HUDEP-2 (cell line): Measurements from ENCODE around the gene KRT73.
A peak's percentile ranks its signal among the peaks of the same experiment; 100 is the strongest.
"Not testable (repeated sequence)": the region's sequence is repeated elsewhere in the genome, so short reads cannot be mapped to it uniquely, and the experiment has no call there.

Experiments
- DNase-seq, 76 experiments: peaks; one replicate each; lab custom pipeline; 2025; ENCODE audit not compliant: unreplicated experiment in 76 of 76; lab: John Stamatoyannopoulos, UW

Gene KRT73

DNA sequence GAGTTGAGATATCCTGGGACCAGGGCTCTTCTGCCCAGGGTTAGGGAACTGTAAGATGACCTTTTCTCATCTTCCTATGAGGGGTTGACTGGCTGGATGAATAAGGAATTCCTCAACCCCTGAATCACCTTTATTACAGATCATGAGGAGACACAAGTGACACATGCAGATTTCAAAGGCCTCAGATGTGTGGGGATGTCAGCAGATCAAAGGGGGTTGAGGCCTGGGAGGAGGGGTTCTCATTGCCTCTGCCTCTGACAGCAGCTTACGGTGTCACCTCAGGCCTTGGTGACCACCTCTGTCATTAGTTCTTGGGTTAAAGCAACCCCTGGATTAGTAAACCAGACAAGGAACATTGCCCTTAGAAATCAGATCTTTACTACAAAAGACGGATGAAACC is 15.0 kb downstream of the KRT73 start:
- no peak for DNase-seq

DNA sequence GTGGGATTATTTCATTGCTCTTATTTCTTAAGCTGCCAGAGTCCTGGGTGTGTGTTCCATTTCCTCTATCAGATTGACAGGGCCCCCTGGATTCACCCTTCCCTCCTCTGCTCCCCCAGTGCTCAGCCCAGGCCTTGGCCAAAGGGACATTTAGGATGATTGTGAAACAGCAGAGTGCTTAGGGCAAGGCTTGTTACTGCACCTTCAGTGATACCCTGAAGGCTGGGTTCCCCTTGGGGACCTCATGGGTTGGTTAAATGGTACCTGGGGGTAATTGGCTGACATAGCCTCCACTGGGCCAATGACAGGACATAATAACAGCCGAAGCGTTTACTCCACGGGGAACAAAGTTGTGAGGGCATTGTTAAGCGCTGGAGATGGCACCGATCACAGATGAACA is 15.8 kb downstream of the KRT73 start:
- DNase-seq = no peak

DNA sequence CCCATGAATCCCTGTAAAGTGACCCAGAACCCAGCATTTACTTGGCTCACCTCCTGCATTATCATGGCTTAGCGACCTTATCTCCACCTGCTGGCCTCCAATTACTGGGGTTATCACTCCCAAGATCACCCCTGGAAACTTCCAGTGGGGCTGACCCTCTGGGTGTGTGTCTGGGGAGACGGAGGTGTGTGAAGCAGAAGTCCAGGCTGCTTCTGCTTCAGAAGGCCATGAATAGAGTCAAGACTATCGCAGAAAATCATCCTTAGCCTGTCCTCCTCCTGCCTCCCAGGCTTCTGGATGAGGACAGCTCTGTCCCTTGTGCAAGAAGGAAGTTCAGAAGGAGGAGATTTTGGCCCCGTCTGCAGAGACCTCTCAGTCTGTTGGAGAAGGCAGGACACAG is 16.7 kb downstream of the KRT73 start:
- no peak for DNase-seq

DNA sequence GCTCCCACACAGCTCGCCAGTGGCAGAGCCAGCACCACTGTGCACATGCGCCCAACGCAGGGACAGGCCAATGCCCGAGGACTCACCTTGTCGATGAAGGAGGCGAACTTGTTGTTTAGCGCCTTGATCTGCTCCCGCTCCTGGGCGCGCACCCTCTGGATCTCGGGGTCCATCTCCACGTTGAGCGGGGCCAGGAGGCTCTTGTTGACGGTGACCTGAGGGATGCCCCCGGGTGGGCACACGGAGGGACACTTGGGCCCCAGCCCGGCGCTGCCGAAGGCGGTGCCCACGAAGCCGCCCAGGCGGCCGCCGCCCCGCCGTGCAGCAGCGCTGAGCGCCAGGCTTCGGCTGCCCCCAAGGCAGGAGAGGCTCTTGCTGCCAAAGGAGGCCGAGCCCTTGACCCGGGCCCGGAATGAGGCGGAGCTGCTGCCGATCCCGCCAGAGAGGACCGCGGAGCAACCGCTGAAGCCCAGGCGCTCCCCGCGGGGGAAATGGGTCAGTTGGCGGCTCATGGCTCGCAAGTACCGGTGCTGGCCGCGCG is 17.3 kb downstream of the KRT73 start, which contains the start of gene KRT72:
TSS of gene KRT72 (minus strand) at position 523 of the 541 bp plus-strand sequence. CDS start at position 512, 11 bp downstream.
- no peak for DNase-seq

DNA sequence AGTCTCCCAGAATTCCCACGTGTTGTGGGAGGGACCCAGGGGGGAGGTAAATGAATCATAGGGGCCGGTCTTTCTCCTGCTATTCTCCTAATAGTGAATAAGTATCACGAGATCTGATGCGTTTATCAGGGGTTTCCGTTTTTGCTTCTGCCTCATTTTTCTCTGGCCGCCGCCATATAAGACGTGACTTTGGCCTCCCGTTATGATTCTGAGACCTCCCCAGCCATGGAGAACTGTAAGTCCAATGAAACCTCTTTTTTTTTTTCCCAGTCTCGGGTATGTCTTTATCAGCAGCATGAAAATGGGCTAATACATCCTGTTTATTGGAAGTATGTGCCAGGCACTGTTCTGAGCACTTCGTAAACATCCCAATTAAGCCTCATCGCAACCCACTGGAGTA is 17.9 kb downstream of the KRT73 start:
- no peak for DNase-seq

DNA sequence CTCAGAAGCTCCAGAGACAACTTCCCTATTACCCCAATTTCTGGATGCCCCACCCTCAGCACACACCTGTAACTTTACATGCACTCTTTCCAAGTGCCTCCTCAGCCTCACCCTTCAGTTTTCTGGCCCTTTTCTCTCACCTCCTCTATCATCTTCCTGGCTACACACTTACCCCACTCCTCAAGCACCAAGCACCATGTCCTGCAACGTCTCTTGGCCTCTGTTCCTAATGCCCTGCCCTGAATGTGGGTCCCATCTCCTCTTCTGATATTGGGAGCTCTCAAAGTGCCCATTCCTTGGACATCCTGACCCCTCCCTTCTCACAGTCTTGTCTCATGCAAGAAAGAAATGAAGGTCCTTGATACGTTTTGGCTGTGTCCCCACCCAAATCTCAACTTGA is 18.3 kb downstream of the KRT73 start:
- DNase-seq = no peak

DNA sequence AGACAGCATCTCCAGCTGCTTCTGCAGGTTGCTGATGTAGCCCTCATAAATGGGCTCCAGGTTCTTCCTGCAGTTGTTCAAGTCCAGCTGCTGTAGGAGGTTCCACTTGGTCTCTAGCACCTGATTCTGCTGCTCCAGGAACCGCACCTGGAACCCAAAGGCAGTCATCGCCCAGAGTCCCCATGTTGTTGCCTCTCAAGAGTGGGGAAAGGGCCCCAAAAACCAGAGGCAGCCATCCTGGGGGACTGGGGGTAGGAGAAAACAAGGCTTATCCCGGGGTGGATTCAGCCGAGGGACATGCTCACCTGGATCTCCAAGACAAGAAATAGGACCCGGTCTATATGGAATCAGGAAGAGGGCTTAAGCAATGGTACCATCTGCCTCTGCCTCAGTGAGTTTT is 19.4 kb downstream of the KRT73 start:
- no peak for DNase-seq

DNA sequence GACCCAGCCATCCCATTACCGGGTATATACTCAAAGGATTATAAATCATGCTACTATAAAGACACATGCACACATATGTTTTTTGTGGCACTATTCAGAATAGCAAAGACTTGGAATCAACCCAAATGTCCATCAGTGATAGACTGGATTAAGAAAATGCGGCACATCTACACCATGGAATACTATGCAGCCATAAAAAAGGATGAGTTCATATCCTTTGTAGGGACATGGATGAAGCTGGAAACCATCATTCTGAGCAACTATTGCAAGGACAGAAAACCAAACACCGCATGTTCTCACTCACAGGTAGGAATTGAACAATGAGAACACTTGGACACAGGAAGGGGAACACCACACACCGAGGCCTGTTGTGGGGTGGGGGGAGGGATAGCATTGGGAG is 24.1 kb downstream of the KRT73 start:
- not testable (repeated sequence) for DNase-seq

DNA sequence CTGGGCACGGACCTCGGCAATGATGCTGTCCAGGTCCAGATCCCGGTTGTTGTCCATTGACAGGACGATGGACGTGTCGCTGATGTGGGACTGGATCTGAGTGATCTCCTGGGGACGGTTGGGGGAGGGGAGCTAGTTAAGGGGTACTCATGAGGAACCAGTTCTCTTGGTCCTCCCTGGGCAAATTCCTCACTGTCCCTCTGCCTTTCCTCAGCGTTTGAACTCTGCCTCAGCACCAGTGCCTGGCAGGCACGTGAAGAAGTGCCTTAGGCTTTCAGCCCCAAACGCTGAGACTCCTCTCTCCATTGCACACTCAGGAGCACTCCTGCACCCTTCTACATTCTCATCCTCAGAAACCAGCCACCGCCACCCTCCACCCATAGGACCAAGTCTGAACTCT is 26.8 kb downstream of the KRT73 start:
- DNase-seq = no peak

DNA sequence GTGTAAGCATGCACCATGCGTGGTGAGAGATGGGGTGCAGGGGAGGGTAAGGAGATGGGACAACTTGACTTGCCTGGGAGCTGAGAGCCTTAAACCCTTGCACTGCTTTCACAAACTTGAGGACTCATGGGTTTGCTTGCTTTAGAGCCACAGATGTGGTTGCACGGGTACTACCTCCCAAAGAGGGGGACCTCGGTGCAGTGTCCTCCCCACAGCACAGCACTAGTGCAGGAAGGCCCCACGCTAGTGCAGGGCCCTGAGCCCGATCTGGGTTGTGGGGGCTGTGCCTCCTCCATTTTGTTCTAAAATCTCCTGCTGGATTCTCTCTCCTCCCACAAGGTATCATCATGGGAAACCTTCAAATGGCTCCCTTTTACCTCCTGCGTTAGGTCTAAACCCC is 28.3 kb downstream of the KRT73 start:
- DNase-seq = no peak

DNA sequence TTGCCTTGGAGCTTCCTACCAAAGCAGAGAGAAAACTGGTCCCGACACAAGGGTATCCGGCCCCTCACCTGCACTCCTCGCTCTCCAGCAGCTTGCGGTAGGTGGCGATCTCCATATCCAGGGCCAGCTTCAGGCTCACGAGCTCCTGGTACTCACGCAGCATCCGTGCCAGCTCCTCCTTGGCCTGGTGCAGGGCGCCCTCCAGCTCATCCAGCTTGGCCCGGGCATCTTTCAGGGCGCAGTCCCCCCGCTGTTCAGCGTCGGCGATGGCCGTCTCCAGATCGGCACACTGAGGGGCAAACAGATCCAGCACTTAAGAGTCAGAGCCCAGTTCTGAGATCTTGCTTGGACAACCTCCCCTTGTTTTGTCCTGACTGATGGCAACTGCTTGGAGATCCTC is 30.8 kb downstream of the KRT73 start:
- no peak for DNase-seq

DNA sequence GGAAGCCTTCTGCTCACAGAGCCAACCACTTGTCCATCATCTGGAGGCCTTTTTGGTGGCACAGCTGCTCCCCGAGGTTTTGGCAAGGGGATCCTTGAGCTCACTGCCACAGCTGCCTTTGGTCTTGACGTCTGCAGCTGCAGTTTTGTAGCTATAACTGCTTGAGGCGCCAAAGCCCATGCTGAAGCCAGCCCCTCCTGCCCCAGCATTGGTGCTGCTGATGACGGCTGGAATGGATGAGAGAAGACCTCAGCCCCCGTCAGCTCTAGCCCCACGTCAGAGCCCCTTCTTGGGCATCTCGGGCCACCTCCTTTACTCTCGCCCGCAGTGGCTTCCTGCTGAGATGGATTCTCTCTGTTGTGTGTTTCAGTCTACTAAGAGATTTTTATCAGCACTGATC is 32.4 kb downstream of the KRT73 start:
- DNase-seq = peak in 1 of 76 experiments; percentile 5

DNA sequence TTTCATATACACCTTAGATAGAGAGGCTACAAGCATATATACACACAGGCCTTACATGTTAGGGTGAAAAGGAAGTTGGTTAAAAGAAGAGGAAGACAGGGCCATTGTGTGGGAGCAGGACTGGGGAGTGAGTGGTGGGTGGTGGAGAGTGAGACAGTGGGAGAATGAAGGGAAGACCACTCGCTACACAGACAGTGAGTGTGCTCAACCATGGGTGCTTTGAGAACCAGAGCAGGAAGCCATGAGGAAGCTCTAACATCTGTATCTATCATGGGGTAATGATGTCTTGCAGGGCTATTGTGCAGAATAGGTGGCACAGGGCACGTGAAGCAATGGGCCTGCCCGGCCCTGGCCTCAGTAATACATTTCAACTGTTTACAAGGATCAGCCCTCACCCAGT is 33.3 kb downstream of the KRT73 start:
- DNase-seq = no peak

DNA sequence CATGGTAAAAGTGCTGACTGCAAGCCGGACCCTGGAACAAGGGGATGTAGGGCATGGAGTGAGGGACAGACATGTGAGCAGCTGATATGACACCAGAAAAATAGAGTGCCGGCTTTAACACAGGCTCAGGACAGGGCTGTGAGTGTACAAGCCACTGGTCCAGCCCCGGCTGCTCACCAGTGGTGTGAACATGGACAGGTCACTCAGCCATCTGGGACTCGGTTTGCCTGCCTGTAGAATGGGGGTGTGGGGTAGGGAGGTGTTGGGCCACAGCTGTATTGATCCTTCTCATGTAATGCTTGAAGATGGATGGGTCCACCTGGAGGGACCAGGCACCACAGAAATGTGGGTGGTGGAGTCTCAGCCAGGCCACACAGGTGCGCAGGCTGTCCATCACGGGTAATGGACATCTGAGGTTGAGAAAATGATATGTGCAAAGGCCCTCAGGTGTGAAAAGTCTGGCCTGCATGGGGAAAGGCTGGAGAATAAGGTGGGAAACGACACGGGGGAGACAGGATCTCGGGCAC is 34.1 kb downstream of the KRT73 start:
- no peak for DNase-seq

DNA sequence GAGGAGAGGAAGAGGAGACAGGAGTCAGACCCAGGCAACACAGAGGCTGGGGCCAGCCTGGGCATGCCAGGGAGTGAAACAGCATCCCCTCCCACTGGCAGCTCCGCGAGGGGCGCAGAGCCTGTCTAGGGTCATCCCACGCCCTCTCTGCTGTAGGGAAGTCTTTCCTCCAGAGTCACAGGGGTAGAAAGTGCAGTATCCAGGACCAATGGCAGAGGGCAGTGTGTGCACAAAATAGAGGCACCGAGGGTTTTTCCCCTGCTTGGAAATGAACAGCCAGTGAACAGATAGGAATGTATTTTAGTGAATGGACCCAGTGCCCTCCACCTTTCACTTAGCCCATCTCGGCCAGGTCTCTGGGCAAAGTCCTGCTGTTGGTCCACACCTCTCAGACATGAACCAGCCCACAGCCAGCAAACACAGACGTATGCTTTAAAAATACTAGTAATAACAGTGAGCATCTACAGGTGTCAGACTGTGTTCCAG is 35.3 kb downstream of the KRT73 start:
- peak in 63 of 76 experiments; percentile 6 to 79 (median 46) for DNase-seq

DNA sequence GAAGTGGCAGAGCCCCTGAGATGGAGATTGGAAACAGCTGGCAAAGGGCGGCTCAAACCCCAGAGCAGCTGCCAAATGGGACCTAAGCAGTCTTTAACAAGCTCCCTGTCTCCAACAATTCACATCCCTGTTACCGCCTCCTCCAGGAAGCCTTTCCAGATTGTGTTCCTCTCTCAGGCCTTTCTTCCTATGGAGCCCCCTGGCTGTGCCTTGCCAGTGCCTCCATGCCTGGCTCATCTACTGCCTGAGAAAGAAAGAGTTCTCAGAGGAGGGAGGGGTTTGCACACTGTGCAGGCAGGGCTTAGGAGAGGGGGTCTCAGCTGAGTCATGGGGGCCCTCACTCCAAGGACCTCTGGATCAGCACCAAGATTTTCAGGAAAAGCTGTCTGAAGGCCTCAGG is 35.9 kb downstream of the KRT73 start:
- no peak for DNase-seq

DNA sequence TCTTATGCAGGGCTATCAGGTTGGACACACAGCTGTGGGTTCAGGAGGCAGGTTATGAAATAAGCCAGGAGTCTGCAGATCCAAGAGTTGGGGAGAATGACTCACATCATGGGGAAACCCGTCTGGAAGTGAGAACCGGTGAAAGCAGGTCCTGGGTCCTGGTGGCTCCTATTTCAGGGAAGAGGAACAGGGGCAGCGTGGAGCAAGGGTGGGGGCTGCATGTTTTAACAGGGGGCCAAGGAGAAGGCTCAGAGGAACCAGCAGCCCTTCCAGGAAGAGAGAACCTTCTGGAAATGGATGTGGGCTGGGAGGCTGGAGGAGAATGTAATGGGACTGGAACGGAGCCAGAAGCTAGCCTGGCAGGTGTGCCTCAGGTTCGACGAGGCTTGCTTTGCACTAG is 36.9 kb downstream of the KRT73 start:
- DNase-seq = no peak

DNA sequence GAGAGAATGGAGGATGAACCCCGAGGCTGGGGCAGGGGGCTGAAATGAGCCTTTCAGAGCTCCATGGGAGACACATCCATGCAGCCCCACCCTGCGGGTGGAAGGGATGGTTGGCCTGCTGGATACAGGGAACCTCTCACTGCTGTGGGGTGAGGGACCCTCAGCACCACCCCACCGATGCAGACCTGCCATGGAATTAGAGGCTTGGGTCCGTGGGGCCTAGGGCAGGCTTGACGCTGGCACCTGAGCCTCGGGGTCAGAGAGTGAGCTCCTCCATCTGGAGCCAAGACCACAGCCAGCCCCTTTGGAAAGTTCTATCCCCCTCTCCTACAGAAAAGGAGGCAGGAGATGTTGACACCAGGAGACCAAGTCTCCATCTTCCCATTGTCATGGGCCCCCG is 37.3 kb downstream of the KRT73 start:
- no peak for DNase-seq

DNA sequence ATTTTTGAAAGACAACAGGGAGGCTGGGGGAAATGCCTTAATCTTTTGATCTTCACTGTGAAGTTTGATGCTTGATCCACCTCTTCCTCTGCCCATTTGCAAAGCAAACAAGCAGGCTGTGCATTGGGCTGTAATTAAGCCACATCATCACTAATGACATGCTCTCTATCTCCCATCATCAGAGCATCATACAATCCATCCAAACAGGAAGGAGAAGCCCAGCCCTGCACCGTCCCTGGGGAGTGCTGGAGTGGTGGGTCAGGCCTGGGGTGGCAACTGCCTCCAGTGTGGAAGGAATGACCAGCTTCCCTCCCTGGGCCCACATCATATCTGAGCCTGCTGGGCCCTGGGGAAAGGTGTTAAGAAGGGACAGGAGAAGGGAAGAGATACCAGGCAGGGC is 37.9 kb downstream of the KRT73 start:
- DNase-seq = no peak

DNA sequence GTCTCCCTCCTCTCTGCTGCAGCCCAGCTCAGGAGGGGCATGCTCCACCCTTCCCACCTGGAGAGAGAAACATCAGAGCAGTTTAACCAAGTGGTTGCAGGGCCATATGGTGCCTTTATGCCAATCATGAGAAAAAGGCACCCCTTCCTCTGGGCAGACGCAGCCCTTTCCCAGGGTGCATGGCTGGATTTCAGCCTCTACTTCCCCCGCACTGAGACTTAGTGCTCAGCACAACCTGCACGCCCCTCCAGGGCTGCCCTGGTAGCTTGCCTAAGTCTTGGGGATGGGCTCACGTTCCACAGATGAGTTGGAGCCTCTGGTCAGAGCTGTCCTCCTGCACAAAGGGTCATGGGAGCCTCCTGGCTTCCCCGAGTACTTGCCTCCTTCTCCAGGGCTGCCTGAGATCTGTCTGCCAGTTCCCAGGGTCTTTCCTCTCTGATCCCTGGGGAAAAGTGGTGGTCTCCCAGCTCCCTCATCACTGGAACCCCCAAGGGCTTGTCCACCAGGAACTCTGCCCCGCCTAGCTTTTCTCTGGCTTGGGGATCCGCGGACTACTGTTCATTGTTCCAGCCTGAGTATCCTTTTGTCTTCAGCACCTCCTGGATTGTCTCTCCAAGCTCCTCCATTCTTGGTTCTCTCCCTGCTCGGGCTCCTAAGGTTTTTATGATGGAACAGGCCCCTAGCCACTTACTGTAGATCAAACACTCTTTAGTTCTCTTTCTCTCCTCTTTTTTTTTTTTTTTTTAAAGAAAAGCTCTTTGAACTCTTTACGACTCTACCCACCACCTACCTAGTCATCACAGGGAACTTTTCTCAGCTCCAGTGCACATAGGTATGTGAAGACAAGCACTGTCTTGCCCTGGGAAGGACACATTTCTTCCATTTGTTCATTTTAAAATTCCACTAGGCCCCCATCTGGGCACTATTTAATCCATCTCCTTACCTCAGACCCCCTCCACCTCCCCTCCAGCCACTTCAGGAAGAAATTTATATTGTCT is 38.6 kb downstream of the KRT73 start:
- no peak for DNase-seq

DNA sequence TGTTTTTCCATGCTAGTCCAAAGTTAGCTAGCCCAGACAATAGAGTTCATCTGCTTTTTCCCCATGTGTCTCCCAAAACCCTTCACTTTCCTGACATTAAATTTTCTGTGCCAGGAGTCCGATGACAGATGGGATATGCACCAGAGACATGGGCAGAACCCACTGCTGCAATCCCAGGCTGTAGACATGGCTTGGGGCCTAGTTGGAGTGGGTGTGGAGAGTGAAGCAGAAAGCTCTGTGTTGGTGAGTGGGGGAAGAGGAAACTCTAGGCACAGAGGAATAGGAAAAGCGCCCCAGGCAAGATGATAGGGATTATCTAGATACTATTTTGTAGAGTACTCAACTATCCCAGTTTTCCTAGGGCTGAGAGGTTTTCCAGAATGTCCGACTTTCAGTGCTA is 39.9 kb downstream of the KRT73 start:
- no peak for DNase-seq

DNA sequence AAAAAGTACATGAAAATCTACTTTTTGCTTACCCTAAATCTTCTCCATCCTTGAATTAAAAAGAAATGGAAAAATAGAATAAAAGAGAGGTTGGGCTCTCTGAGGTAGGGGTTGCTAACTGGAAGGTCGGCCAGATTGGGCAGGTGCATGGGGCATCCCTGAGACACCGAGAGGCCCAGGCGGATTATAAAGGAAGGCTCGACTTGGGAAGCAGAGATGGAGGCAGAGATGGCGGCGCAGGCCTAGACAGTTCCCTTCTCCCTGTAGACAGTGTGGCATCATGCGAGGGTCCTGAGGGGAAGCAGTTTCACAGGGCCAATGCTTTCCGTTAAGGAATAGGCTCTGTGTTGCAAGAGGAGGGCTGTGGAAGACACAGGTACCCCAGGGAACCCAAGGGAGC is 41.0 kb downstream of the KRT73 start:
- no peak for DNase-seq
